Pulmonary artery endothelial cell (primary cell): ENCODE data around the gene MEGF6. TPM values are rescaled to one million over a fixed set of nuclear protein-coding genes. Genes with fewer than 3 reads are reported as not detected.

Source experiments
- DNase-seq: peaks from one replicate; pipeline ENCODE4 v3.0.0-alpha.2; 2011; ENCODE audit warnings: low read depth, low spot score
- total RNA-seq: library from RNA; depleted of rRNA; stranded (reverse); fragments of >200 nt; gene quantifications from 2 replicates; pipeline ENCODE4 v1.2.3, GENCODE V29; 2014

Gene MEGF6
- total RNA-seq, 1 donor from 2014 or later: 49.2 TPM

GRCh38 chr1:3505161-3505560, 106.1 kb downstream of the MEGF6 start:
- no peak for DNase-seq

- DNase-seq: no peak
Observed at GRCh38 chr1:3504822-3505153, 106.5 kb downstream of the MEGF6 start.

- peak; percentile 88 for DNase-seq
Observed at GRCh38 chr1:3504151-3504821, 107.0 kb downstream of the MEGF6 start.

GRCh38 chr1:3503525-3503886, 107.8 kb downstream of the MEGF6 start:
- no peak for DNase-seq

GRCh38 chr1:3502641-3503524, 108.4 kb downstream of the MEGF6 start:
- DNase-seq: no peak

GRCh38 chr1:3501856-3502640, 109.3 kb downstream of the MEGF6 start:
- peak; percentile 24 for DNase-seq

- DNase-seq: no peak
Observed at GRCh38 chr1:3501437-3501836, 109.9 kb downstream of the MEGF6 start.

- no peak for DNase-seq
Observed at GRCh38 chr1:3500265-3500835, 111.0 kb downstream of the MEGF6 start.

GRCh38 chr1:3499611-3500010, 111.7 kb downstream of the MEGF6 start:
- DNase-seq: no peak

GRCh38 chr1:3498986-3499385, 112.3 kb downstream of the MEGF6 start:
- no peak for DNase-seq

GRCh38 chr1:3498246-3498930, 112.9 kb downstream of the MEGF6 start:
- DNase-seq: no peak

- DNase-seq: no peak
Observed at GRCh38 chr1:3497521-3497920, 113.8 kb downstream of the MEGF6 start.

- DNase-seq: no peak
Observed at GRCh38 chr1:3496916-3497315, 114.4 kb downstream of the MEGF6 start.

GRCh38 chr1:3495776-3496745, 115.2 kb downstream of the MEGF6 start:
- DNase-seq: no peak

GRCh38 chr1:3494321-3495308, 116.7 kb downstream of the MEGF6 start:
- no peak for DNase-seq

GRCh38 chr1:3492545-3493246, 118.6 kb downstream of the MEGF6 start:
- DNase-seq: no peak

GRCh38 chr1:3491291-3492246, 119.7 kb downstream of the MEGF6 start:
- DNase-seq: no peak
